Hematopoietic multipotent progenitor cell treated with erythropoietin and hydrocortisone succinate and interleukin-3 and kit ligand, for 15 days (in vitro differentiated cells): ENCODE results near the gene NCOR2.

Experiments
- DNase-seq: peaks from one replicate; pipeline ENCODE4 v3.0.0-alpha.2; 2015; ENCODE audit warnings: low spot score

NCOR2 gene

GRCh38 chr12:124577374-124577773 is 10.0 kb upstream of the NCOR2 start:
- no peak for DNase-seq

GRCh38 chr12:124576061-124576650 is 8.7 kb upstream of the NCOR2 start:
- no peak for DNase-seq

DNA sequence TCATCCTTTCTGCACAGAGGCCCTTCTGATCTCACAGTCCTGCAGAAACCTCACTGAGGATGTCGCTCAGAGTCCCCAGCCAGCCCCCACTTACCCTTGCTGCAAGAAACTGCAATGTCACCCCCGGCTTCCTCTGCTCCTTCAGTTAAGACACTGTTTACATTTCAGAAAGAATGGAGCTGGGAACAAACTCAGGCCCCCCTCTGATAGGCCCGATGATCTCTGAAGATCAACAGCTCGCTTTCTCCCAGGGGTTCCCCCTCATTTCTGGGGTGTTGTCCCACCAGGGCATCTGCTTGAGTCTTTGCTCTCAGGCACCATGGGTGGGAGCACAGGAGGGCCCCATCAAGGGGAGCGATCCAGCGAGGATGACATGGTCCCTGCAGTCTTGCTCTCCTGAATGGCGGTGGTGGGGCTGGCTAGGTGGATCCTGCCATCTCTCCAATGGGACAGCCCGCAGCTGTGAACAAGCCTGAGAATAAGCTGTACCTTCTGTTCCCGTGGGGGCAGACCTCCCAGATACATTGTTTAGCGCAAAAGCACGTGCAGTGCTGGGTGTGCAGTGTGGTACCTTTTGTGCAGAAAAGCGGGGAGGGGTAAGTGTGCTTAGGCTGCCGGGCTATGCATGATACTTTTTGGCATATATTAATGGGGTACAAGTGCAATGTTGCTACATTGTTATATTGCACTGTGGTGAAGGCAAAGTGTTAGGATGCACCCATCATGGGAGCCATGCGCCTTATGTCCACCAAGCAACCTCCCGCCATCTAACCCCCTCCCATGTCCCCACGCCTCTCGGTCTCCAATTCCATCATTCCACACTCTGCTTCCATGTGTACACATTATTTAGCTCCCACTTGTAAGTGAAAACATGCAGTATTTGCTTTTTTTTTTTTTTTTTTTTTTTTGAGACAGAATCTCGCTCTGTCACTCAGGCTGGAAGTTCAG is 6.7 kb upstream of the NCOR2 start:
- DNase-seq: no peak

GRCh38 chr12:124571556-124571955 is 4.1 kb upstream of the NCOR2 start:
- no peak for DNase-seq

- no peak for DNase-seq
Measured at GRCh38 chr12:124570810-124571209, 3.4 kb upstream of the NCOR2 start.

GRCh38 chr12:124569375-124570148 is 2.1 kb upstream of the NCOR2 start:
- no peak for DNase-seq

GRCh38 chr12:124568431-124569374 is 1.3 kb upstream of the NCOR2 start:
- DNase-seq: no peak

DNA sequence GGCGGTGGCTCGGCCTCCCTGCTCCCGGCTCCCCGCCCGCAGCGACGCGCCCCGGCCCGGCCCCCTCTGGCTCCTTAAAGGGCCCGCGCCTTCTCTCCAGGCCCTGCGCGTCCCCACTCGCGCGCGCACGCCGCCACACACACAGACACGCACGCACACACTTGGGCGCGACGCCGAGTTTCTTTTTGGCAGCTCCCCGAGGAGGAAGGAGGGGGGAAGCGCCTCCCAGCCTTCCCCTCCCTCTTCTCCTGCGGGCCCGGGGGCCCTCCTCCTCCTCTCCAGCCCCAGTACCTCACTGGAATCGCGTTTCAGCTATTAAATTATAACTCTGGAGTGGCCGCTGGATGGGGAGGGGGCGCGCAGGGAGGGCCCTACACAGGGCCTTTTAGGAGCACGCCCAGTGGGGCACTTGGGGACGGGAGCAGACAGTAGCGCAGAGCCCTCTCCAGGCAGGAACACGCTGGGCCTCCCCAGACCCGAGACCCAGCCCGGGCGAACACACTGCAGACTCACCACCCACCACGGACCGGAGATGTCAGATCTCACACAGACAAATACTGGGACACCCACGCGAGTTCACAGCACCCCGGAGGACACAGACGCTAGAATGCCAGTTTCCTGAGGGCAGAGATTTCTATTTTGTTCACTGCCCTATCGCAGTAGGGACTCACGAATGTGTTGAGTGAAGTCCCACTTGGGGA is 411 bp upstream of the NCOR2 start:
- DNase-seq: peak; percentile 83

DNA sequence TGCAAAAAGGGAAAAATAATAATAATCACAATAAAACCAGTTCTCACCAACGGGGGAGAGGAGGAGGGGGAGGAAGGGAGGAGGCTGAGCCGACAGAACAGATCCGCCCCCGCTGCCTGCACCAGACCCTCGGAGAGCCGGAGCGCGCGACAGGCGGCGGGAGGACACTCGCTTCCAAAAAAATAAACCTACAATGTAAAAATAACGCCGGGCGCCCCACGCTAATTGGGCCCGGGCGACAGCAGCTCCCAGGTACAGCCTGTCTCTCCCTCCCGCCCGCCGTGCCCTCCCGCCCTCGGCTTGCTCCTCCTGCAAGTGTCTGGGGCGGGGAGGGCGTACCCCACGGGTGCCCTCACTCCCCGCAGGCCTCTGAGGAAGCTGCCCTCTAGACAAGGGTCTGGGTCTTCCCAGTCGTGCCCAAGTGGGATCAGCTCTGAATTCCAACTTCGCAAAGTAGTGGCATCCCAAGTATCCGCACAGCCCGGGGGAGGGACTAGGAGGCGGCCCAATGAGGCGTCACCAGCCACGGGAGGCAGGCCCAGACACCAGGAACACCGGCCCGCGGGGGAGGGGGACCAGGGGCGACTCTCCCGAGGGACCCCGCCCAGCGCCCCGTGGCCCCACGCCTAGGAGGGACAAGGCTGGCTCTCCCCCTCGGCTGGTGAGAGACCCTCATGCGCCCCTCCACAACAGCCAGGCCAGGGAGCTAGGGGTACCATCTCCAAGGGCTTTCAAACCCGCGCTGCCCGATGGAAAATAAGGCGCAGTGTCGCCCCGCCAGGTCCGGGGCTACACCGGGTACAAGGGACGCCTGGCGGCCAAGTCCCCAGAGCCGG is 1.0 kb downstream of the NCOR2 start:
- peak; percentile 47 for DNase-seq

DNA sequence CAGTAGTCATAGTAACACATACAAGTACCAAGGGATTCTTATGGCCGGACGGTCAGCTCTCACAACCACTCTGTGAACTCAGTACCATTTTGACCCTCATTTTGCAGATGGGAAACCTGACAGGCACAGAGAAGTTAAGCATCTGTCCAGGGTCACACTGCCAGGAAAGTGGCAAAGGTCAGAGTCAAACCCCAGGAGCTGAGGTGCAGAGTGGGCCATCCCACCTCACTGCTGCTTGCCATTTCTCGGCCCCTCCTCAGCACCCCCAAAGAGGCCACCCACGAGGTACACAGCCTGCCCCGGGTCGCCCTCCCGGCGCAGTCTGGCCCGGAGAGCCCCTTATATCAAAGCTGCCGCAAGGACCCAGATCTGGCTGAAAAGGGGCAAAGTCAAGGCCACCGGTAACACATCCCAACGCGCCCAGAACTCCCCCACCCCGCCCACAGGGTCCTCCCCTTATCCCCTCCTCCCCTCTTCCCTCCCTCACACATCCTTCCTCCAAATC is 1.7 kb downstream of the NCOR2 start:
- no peak for DNase-seq

DNA sequence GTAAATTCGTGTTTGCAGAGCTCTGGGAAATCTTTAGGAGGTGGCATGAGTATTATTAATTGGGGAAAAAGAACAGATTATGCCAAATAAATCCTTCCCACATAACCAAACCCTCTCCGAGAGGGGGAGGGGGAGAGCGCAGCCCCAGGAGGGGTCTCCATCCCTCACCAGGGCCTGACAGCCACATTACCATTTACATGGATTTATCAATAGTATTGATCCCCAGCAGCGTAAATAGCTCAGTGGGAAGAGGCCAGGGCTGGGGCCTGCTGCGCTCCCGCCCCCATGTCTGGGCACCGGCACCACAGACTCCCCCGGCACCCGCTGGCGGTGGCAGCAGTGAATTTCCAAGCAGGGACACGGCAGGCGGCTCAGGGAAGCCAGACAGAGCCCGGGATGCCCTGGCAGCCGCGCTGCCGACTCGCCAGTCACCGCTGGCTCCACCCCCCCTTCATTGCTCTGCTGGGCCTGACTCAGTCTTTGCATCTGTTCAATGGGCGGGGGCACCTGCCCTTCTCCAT is 2.4 kb downstream of the NCOR2 start:
- no peak for DNase-seq

DNA sequence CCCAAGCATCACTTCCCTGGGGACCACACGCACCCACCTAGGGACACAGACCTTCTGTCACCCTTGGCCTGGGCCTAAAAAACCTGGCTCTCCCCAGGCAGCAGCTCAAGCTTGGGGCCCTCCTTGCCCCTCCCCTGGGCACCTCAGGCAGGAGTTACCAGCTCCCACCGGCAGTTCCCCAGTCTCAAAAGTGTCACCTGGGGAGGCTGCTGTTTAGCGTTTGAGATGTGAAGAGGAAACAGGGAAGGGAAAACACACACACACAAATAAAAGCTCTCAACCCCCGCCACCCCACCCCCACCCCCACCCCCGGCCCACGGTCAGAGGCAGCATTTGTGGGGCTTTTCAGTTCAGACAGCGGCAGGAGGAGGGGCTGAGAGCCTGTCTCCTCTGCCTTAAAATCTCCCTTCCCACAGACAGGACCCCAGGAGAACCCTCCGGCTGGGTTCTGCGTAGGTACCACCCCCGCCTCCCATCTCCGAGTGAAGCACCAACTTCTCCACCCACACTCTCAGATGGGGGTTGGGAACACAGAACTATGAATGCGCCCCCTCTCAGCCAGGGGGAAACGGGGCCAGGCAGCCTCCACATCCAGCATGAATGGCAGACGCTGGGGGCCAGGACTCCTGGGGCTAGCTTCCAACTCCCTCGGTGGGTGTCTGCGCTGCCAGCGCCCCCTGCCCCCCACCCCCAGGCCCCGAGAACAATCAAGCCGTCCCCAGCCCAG is 3.0 kb downstream of the NCOR2 start:
- DNase-seq: no peak

DNA sequence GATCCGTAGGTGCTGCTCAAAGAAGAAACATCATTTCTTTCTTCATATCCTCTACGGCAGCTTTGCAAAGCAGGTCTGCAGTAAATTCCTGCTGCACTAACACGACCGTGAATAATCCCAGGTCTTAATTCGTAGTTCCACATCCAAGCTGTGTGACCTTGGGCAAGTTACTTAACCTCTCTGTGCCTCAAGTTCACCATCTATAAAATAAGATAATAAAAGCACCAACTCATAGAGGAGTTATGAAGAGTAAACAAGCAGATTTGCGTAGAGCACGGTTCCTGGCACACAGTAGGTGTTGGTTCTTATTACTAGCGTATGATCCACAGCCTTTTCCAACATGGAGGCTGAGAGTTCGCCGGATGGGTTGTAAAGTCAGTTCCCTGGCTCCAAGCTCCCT is 3.6 kb downstream of the NCOR2 start:
- DNase-seq: no peak

GRCh38 chr12:124563401-124563800 is 4.0 kb downstream of the NCOR2 start:
- DNase-seq: no peak

- no peak for DNase-seq
Measured at GRCh38 chr12:124562796-124563181, 4.6 kb downstream of the NCOR2 start.

DNA sequence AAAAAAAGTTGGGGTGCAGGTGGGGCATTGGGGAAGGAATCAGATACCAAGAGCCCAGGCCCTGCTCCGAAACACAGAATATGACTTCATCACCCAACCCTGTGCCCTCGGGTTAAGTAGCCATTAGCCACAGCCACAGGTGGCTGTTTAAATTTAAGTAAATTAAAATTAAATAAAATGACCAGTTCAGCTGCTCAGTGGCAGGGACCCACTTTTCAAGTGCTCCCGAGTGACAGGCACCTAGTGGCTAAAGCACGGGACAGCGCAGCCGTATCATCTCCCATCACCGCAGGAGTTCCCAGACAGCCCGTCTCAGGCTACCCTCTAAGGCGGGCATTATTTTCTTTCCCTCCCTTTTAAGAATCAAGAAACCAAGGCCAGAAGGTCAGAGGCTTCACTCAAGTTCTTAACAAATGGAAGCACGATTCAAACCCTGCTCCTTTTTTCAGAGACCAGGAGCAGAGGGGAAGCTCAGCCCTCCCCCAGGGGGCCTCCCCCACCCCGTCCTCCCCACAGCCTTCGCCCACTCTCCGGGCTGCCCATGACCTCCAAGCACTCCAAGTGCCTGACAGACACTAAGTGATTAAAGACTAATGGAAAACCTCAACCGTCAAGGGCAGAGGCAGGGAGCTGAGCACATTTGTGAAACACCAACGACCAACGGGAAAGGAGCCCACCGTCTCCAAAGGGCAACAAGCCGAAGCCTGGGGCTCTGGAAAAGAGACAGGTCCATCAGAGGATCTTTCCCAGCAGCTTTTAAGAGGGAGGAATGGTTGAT is 5.2 kb downstream of the NCOR2 start:
- DNase-seq: no peak

DNA sequence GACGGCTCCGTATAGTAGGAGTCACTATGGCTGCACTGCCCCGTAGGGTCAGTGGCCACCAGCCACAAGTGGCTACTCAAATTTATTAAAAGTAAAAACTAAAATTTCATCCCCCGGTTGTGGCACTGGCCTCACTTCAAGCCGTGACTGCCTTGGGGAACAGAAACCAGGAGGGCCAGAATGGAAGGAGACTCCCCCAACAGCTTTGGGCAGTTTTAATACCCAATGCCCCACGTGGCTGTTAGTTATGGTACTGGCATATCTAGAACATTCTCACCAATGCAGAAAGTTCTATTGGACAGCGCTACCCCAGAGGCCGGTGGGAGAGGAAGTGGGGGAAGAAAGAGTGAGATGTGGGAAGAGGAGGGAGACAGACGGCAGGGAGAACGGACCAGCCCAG is 6.2 kb downstream of the NCOR2 start:
- no peak for DNase-seq
